Endothelial cell of umbilical vein (primary cell): ENCODE data around the gene SEMA3E. TPM values are rescaled to one million over a fixed set of nuclear protein-coding genes. Genes with fewer than 3 reads are reported as not detected.

ENCODE experiments used
- BruUV-seq: library from RNA; stranded (reverse); fragments of 400-500 nt; replicated peaks from 2 replicates; lab custom pipeline; 2021; lab: Mats Ljungman, UMichigan
- CTCF ChIA-PET: fragments of 300-600, 350-600 bp; sonication (Branson Sonifier 250); formaldehyde crosslinking; loops from one replicate; lab custom pipeline; 2021; ENCODE audit warnings: antibody characterized with exemption, inconsistent platforms; lab: Charles Lee
- POLR2A ChIA-PET: fragments of 300-600, 350-600 bp; sonication (Branson Sonifier 250); formaldehyde crosslinking; loops from one replicate; lab custom pipeline; 2021; ENCODE audit warnings: antibody characterized with exemption, inconsistent platforms; lab: Charles Lee
- DNase-seq: peaks from one replicate; pipeline ENCODE4 v3.0.0-alpha.2; 2011; ENCODE audit warnings: low read depth, low spot score
- FAIRE-seq: peaks from 2 replicates; lab custom pipeline; 2011; peaks lifted over from hg19 to GRCh38; lab: Jason Lieb, UNC
- H2AFZ ChIP-seq: 2 replicates; pipeline ENCODE4 v1.6.0; 2012; ENCODE audit warnings: low read depth, low read length, control low read depth, inconsistent platforms
- H3K27ac ChIP-seq: 2 replicates; pipeline ENCODE4 v1.5.1; 2011; ENCODE audit warnings: low read depth, mild to moderate bottlenecking, control low read depth, low read length, moderate library complexity; ENCODE audit not compliant: insufficient read depth
- H3K27me3 ChIP-seq, 2 experiments: 2 replicates each; pipeline versions ENCODE4 v1.6.0 to v1.6.1; 2011; ENCODE audit warnings: low read length in 2 of 2, mixed read lengths in 1 of 2; ENCODE audit not compliant: control insufficient read depth in 2 of 2, insufficient read depth in 2 of 2
- H3K36me3 ChIP-seq, 2 experiments: 2 replicates in 1 of 2; 3 replicates in 1 of 2; pipeline ENCODE4 v1.5.1; 2011; ENCODE audit warnings: low read length in 2 of 2, mild to moderate bottlenecking in 1 of 2, moderate library complexity in 1 of 2; ENCODE audit not compliant: control insufficient read depth in 2 of 2, insufficient read depth in 2 of 2; ENCODE audit errors: extremely low read depth in 1 of 2
- H3K4me1 ChIP-seq: 3 replicates; pipeline ENCODE4 v1.5.1; 2011; ENCODE audit warnings: mild to moderate bottlenecking, low read length; ENCODE audit not compliant: control insufficient read depth, insufficient read depth; ENCODE audit errors: extremely low read depth
- H3K4me2 ChIP-seq: 2 replicates; pipeline ENCODE4 v1.6.1; 2011; ENCODE audit warnings: low read length, control low read depth, mixed read lengths; ENCODE audit not compliant: insufficient read depth
- H3K4me3 ChIP-seq, 3 experiments: fragments of 200-600 bp in 1 of 3; sonication (generic), shearing (Covaris generic) in 1 of 3; replicated peaks in 1 of 3; 2 replicates each; pipeline ENCODE4 v1.5.1; 2011 to 2016; ENCODE audit warnings: control low read depth in 3 of 3, low read length in 3 of 3, mild to moderate bottlenecking in 2 of 3, inconsistent platforms in 1 of 3, low read depth in 1 of 3, moderate library complexity in 1 of 3; ENCODE audit not compliant: insufficient read depth in 1 of 3
- H3K79me2 ChIP-seq: 2 replicates; pipeline ENCODE4 v1.6.0; 2012; ENCODE audit warnings: low read length, inconsistent platforms; ENCODE audit not compliant: control insufficient read depth, insufficient read depth
- H3K9ac ChIP-seq: replicated peaks from 2 replicates; pipeline ENCODE3; 2011; ENCODE audit warnings: low read length, control low read depth; ENCODE audit not compliant: insufficient read depth; ENCODE audit errors: extremely low read depth
- H3K9me1 ChIP-seq: replicated peaks from 3 replicates; pipeline ENCODE4 v1.6.0; 2011; ENCODE audit warnings: mild to moderate bottlenecking, low read length; ENCODE audit not compliant: control insufficient read depth, insufficient read depth; ENCODE audit errors: extremely low read depth
- H3K9me3 ChIP-seq: replicated peaks from 2 replicates; pipeline ENCODE4 v1.5.1; 2012; ENCODE audit warnings: low read length, inconsistent platforms; ENCODE audit not compliant: control insufficient read depth, insufficient read depth
- H4K20me1 ChIP-seq: replicated peaks from 2 replicates; pipeline ENCODE3; 2011; ENCODE audit warnings: mild to moderate bottlenecking, low read length; ENCODE audit not compliant: control insufficient read depth, insufficient read depth; ENCODE audit errors: extremely low read depth
- EZH2 ChIP-seq: IDR thresholded peaks from 2 replicates; pipeline ENCODE4 v1.6.1; 2012; ENCODE audit warnings: borderline replicate concordance, low read depth, mild to moderate bottlenecking, moderate library complexity, low read length, inconsistent platforms; ENCODE audit not compliant: severe bottlenecking
- FOS ChIP-seq: IDR thresholded peaks from 2 replicates; pipeline ENCODE4 v1.6.1; 2011; ENCODE audit warnings: mild to moderate bottlenecking, low read length, moderate library complexity, borderline replicate concordance; ENCODE audit not compliant: insufficient read depth
- GATA2 ChIP-seq: IDR thresholded peaks from 2 replicates; pipeline ENCODE4 v1.7.0; 2011; ENCODE audit warnings: low read depth, mild to moderate bottlenecking, moderate library complexity, mixed read lengths, low read length; ENCODE audit not compliant: insufficient read length, insufficient read depth
- JUN ChIP-seq: IDR thresholded peaks from 2 replicates; pipeline ENCODE4 v1.6.1; 2011; ENCODE audit warnings: borderline replicate concordance, low read depth; ENCODE audit not compliant: insufficient read length, insufficient read depth
- MYC ChIP-seq: IDR thresholded peaks from one replicate; pipeline ENCODE4 v1.6.1; 2011; ENCODE audit warnings: mild to moderate bottlenecking, low read depth, low read length
- POLR2A ChIP-seq: IDR thresholded peaks from 2 replicates; pipeline ENCODE4 v1.6.1; 2012; ENCODE audit warnings: low read depth, mild to moderate bottlenecking, control low read depth, low read length
- POLR2AphosphoS5 ChIP-seq: IDR thresholded peaks from 2 replicates; pipeline ENCODE4 v1.6.1; 2012; ENCODE audit warnings: low read depth, mild to moderate bottlenecking, control low read depth, low read length, moderate library complexity; ENCODE audit not compliant: insufficient read depth
- dilution Hi-C: fragments of 300-500 bp; cut with MboI; formaldehyde crosslinking; loops from one replicate; pipeline ENCODE4 v1.15.0; 2019; ENCODE audit warnings: low sequenced_read_pairs; ENCODE audit not compliant: extremely low pct_ligation_motif_present
- intact Hi-C: fragments of 100-400 bp; cut with micrococcal nuclease; formaldehyde crosslinking; loops from one replicate; pipeline ENCODE4 v1.10.0; 2022
- polyA plus RNA-seq, 4 experiments: library from polyadenylated mRNA; depleted of rRNA in 3 of 4; stranded (reverse) in 3 of 4; unstranded in 1 of 4; fragments of >200 nt; gene quantifications; 2 replicates each; pipeline versions ENCODE4 v1.2.1 to v1.2.3, GENCODE V29; 2011 to 2012; ENCODE audit warnings: missing spikeins in 1 of 4
- total RNA-seq: library from RNA; stranded (reverse); gene quantifications from 2 replicates; pipeline ENCODE4 v1.2.3, GENCODE V29; 2021
- TF ChIP-seq, protein P1 (sequence below), 2 donors: IDR thresholded peaks; 1 replicate in 1 of 2; 2 replicates in 1 of 2; pipeline ENCODE4 v1.5.1; 2011; ENCODE audit warnings: low read length in 2 of 2, mild to moderate bottlenecking in 2 of 2, moderate library complexity in 2 of 2, control low read depth in 1 of 2, inconsistent platforms in 1 of 2, low read depth in 1 of 2; ENCODE audit not compliant: insufficient read depth in 1 of 2; ENCODE audit errors: extremely low read depth in 1 of 2
- TF ChIP-seq, protein P2 (sequence below): IDR thresholded peaks from 2 replicates; pipeline ENCODE4 v1.6.1; 2011; ENCODE audit not compliant: insufficient read depth, insufficient read length

Gene SEMA3E
- total and polyA plus RNA-seq, 2 donors (not counting 3 experiments of a cell fraction or from before 2014, with no cell fraction given), result not detected

DNA sequence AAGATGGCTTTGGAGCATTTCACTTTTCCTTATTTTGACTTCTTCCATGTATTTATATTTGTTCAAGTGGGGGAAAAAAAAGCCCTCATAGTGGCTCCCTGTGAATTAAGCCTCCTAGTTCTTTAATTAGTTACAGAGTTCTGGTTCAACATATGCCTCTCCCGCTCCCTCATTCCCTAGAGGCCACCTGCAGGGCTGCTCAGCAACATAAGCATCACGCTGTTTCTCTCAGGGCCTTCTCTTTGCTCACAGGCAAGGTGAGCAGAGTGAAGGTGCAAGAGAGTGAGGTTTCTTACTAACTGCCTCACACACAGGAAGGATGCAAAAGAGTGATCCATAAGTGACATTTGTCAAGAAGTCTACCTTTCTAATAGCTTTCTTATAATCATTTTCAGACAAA, 196.7 kb downstream of the SEMA3E start:
- no peaks in the 10 kb centered on the region for H3K79me2 ChIP-seq
- dilution Hi-C loops, result no loop called here
- no TSS peak for BruUV-seq
- ChIA-PET CTCF (no interaction called here), POLR2A (no interaction called here)
- FAIRE-seq (no peak), DNase-seq (no peak)
- TF ChIP-seq GATA2 (no peak), POLR2A (no peak), MYC (no peak), EZH2 (no peak), FOS (no peak), JUN (no peak), POLR2AphosphoS5 (no peak)
- TF ChIP-seq, protein P1, sequence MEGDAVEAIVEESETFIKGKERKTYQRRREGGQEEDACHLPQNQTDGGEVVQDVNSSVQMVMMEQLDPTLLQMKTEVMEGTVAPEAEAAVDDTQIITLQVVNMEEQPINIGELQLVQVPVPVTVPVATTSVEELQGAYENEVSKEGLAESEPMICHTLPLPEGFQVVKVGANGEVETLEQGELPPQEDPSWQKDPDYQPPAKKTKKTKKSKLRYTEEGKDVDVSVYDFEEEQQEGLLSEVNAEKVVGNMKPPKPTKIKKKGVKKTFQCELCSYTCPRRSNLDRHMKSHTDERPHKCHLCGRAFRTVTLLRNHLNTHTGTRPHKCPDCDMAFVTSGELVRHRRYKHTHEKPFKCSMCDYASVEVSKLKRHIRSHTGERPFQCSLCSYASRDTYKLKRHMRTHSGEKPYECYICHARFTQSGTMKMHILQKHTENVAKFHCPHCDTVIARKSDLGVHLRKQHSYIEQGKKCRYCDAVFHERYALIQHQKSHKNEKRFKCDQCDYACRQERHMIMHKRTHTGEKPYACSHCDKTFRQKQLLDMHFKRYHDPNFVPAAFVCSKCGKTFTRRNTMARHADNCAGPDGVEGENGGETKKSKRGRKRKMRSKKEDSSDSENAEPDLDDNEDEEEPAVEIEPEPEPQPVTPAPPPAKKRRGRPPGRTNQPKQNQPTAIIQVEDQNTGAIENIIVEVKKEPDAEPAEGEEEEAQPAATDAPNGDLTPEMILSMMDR (IDR thresholded peaks at IDR 0.05; ENCODE audit: extremely low read depth in 1 of 2, insufficient read depth in 1 of 2, low read depth in 1 of 2, low read length in 2 of 2), result no peak
- TF ChIP-seq, protein P2, sequence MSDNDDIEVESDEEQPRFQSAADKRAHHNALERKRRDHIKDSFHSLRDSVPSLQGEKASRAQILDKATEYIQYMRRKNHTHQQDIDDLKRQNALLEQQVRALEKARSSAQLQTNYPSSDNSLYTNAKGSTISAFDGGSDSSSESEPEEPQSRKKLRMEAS, result no peak
- H3K9me1 ChIP-seq, result no peaks in the 10 kb centered on the region
- H3K36me3 ChIP-seq, result no peaks in the 10 kb centered on the region
- H3K27me3 ChIP-seq, result peaks cover 3 to 4% of the 10 kb centered on the region in 2 experiments
- H3K27ac ChIP-seq, result no peak overlapping the region
- H2AFZ ChIP-seq, result no peak overlapping the region
- intact Hi-C loops, result no loop called here
- H3K4me1 ChIP-seq, result no peaks in the 10 kb centered on the region
- H3K9me3 ChIP-seq, result no peaks in the 10 kb centered on the region
- H4K20me1 ChIP-seq, result no peaks in the 10 kb centered on the region
- no peak overlapping the region for H3K9ac ChIP-seq
- no peak overlapping the region for H3K4me2 ChIP-seq
- H3K4me3 ChIP-seq, result no peak overlapping the region
